Measurements from ENCODE around the gene KRTAP12-2. TPM values are rescaled to one million over a fixed set of nuclear protein-coding genes. Genes with fewer than 3 reads are reported as not detected.
"Not testable (repeated sequence)": the region's sequence is repeated elsewhere in the genome, so short reads cannot be mapped to it uniquely, and the experiment has no call there.

The KRTAP12-2 gene
- total and polyA plus RNA-seq, 5 donors: not detected

DNA sequence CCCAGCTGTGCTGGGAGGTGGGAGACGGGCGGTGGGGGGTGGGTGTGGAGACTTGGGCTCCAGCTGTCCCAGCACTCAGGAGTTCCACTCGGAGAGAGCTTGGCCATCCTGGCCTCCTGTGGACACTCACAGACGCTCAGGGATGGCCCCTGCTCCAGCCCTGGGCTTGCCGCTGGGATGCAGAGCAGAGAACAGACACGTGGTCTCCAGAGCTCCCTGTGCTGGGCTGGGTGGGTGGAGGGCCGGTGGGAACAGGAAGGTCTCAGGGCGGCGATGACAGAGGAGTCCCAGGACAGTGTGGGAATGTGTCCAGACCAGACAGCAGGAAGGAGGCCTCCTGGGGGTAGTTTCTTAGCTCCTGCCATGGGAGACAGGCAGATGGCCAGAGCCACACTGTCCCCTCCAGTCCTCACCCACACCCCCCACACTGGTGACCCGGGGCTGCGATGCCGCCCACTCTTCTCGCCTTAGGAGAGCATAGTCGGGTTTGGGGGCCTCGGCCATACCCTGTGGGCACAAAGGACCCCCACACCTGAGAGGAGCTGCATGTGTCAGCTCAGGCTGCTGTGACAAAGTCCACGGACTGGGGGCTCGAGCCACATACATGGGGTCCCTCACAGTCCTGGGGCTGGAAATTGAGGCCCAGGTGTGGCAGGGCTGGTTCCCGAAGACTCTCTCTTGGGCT lies 37.9 kb downstream of the KRTAP12-2 start:
- Histone ChIP-seq H3K4me1 (ENCODE audit: control insufficient read depth, insufficient read depth, low read length) (no peaks in the 10 kb centered on the region), H3K9me3 (ENCODE audit: control insufficient read depth, low read length) (no peaks in the 10 kb centered on the region), H3K4me3 (ENCODE audit: low read length) (no peak overlapping the region), H3K27ac (ENCODE audit: low read length) (no peak overlapping the region), H3K27me3 (ENCODE audit: control insufficient read depth, insufficient read depth) (no peaks in the 10 kb centered on the region)
- DNase-seq (no peak), ATAC-seq (peak; percentile 39 to 46)
- intact Hi-C loops (cut with DNase I): no loop called here
- 57% methylated on average over 18 of the region's 18 CpGs for WGBS

DNA sequence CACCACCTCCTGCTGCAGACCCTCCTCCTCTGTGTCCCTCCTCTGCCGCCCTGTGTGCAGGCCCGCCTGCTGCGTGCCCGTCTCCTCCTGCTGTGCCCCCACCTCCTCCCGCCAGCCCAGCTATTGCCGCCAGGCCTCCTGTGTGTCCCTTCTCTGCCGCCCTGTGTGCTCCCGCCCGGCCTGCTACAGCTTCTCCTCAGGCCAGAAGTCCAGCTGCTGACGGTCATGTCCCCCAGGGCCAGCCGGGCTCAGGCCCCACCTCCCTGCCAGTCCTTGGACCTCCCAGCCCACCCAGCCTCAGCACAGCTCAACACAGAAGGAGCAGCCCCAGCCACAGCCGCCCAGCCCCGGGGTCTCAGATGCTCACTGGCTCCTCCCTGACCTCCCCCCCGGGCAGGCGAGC lies 38.9 kb downstream of the KRTAP12-2 start:
- 53% methylated on average over 15 of the region's 15 CpGs for WGBS
- ATAC-seq; H3K4me1 ChIP-seq (ENCODE audit: control insufficient read depth, insufficient read depth, low read length); H3K9me3 ChIP-seq (ENCODE audit: control insufficient read depth, low read length); H3K4me3 ChIP-seq (ENCODE audit: low read length); DNase-seq; H3K27ac ChIP-seq (ENCODE audit: low read length); intact Hi-C loops (cut with DNase I); H3K27me3 ChIP-seq (ENCODE audit: control insufficient read depth, insufficient read depth): not testable (repeated sequence)

DNA sequence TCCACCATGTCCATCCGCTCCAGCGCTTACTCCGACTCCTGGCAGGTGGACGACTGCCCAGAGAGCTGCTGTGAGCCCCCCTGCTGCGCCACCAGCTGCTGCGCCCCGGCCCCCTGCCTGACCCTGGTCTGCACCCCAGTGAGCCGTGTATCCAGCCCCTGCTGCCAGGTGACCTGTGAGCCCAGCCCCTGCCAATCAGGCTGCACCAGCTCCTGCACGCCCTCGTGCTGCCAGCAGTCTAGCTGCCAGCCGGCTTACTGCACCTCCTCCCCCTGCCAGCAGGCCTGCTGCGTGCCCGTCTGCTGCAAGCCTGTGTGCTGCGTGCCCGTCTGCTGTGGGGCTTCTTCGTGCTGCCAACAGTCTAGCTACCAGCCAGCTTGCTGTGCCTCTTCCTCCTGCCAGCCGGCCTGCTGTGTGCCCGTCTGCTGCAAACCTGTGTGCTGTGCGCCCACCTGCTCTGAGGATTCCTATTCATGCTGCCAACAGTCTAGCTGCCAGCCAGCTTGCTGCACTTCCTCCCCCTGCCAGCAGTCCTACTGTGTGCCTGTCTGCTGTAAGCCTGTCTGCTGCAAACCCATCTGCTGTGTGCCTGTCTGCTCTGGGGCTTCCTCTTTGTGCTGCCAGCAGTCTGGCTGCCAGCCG lies 39.4 kb downstream of the KRTAP12-2 start:
- intact Hi-C loops (cut with DNase I); DNase-seq; H3K27ac ChIP-seq (ENCODE audit: low read length); H3K27me3 ChIP-seq (ENCODE audit: control insufficient read depth, insufficient read depth); H3K9me3 ChIP-seq (ENCODE audit: control insufficient read depth, low read length); H3K4me1 ChIP-seq (ENCODE audit: control insufficient read depth, insufficient read depth, low read length); ATAC-seq; H3K4me3 ChIP-seq (ENCODE audit: low read length): not testable (repeated sequence)
- WGBS: 76% methylated on average over 20 of the region's 20 CpGs

DNA sequence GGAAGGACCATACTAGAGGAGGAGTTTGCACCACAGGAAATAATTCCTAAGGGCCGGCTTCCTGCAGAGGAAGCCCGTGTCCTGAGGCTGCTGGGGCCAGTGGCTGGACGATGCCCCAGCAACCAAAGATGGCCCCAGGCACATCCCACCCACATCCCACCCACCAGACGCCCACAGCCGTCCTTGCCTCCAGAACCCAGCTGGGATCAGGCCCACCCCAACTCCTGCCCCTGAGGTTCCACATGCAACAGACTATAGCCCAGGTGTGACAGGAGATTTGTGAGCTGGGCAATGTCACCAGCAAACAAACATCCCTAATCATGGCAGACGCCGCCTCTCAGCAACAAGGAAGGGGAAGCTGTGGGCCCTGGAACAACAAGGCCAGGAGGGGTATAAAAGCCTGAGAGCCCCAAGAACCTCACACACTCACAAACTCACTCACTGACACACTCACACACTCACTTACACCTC lies 40.0 kb downstream of the KRTAP12-2 start, which contains the start of gene KRTAP10-9:
Gene KRTAP10-9, plus strand, starts transcription at position 421 of the 471 bp plus-strand sequence. CDS start 79 bp downstream, outside the sequence.
- Histone ChIP-seq H3K9me3 (ENCODE audit: control insufficient read depth, low read length) (no peaks in the 10 kb centered on the region), H3K4me1 (ENCODE audit: control insufficient read depth, insufficient read depth, low read length) (no peaks in the 10 kb centered on the region), H3K27me3 (ENCODE audit: control insufficient read depth, insufficient read depth) (no peaks in the 10 kb centered on the region), H3K4me3 (ENCODE audit: low read length) (no peak within 1 kb of the TSS), H3K27ac (ENCODE audit: low read length) (no peak within 1 kb of the TSS)
- DNase-seq (no peak), ATAC-seq (no peak)
- WGBS: 39% methylated on average over 7 of the region's 7 CpGs
- intact Hi-C loops (cut with DNase I): no loop called here

DNA sequence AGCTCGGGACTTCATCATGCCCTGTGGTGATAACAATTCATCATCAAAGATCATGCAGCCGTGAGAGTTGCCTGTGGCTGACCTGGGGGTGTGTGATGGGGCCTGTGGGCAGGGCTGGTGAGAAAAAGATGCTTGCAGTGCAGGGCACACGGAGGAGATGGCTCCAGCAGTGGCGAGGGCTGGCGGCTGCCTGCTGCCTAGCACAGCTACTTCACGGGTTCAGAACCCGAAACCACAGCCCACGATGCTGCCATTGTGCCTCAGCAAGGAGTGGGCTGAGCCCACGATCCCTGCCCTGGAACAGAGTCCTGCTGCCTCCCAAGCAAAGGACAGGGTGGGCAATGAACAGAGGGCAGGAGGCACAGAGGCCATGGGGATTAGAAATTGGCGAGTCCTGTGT lies 40.5 kb downstream of the KRTAP12-2 start:
- no peak overlapping the region for H3K4me3 ChIP-seq (ENCODE audit: low read length)
- no peaks in the 10 kb centered on the region for H3K27me3 ChIP-seq (ENCODE audit: control insufficient read depth, insufficient read depth)
- no peak overlapping the region for H3K27ac ChIP-seq (ENCODE audit: low read length)
- no peaks in the 10 kb centered on the region for H3K9me3 ChIP-seq (ENCODE audit: control insufficient read depth, low read length)
- intact Hi-C loops (cut with DNase I): no loop called here
- no peaks in the 10 kb centered on the region for H3K4me1 ChIP-seq (ENCODE audit: control insufficient read depth, insufficient read depth, low read length)
- WGBS: 71% methylated on average over 10 of the region's 10 CpGs
- peak in 1 of 2 donors; percentile 39 for ATAC-seq
- no peak for DNase-seq

DNA sequence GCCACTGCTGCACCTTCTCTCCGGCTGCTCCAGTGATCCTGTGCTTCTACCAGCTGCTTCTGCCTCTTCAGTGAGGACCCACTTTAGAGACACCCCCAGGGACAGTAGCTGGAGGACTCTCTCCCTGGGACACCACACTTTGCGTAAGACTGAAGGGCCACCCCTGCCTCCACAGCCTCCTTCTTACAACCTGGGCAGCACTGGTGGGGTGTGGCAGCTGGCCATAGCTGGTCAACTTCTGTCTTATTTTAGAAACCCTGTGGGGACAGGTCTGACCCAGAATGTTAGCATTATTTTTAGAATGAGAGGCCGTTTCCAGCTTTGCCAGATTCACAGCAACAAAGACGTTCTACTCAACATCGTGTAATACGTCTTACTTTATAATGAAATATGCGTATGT lies 41.0 kb downstream of the KRTAP12-2 start:
- Histone ChIP-seq H3K27me3 (ENCODE audit: control insufficient read depth, insufficient read depth) (no peaks in the 10 kb centered on the region), H3K9me3 (ENCODE audit: control insufficient read depth, low read length) (no peaks in the 10 kb centered on the region), H3K4me3 (ENCODE audit: low read length) (no peak overlapping the region), H3K27ac (ENCODE audit: low read length) (no peak overlapping the region), H3K4me1 (ENCODE audit: control insufficient read depth, insufficient read depth, low read length) (no peaks in the 10 kb centered on the region)
- intact Hi-C loops (cut with DNase I): no loop called here
- no peak for DNase-seq
- 76% methylated on average over 7 of the region's 7 CpGs for WGBS
- ATAC-seq: no peak

DNA sequence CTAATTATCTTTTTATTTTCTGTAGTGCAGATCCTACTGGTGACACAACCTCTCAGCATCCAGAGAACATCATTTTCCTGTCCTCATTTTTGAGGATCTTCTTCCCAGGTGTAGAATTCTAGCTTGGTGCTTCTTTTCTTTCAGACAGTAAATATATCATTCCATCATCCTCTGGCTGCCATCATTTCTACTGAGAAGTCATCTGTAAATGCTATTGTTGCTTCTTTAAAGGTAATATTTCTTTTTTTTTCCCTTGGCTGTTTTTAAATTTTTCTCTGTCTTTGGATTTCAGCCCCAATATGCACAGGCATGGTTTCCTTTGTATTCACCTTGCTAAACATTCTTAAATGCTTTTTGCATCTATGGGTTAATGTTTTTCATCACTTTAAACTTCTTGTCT lies 43.2 kb downstream of the KRTAP12-2 start:
- Histone ChIP-seq H3K27ac (ENCODE audit: low read length) (no peak overlapping the region), H3K9me3 (ENCODE audit: control insufficient read depth, low read length) (no peaks in the 10 kb centered on the region), H3K4me3 (ENCODE audit: low read length) (no peak overlapping the region), H3K4me1 (ENCODE audit: control insufficient read depth, insufficient read depth, low read length) (no peaks in the 10 kb centered on the region), H3K27me3 (ENCODE audit: control insufficient read depth, insufficient read depth) (no peaks in the 10 kb centered on the region)
- ATAC-seq: no peak
- intact Hi-C loops (cut with DNase I): no loop called here
- DNase-seq: no peak

DNA sequence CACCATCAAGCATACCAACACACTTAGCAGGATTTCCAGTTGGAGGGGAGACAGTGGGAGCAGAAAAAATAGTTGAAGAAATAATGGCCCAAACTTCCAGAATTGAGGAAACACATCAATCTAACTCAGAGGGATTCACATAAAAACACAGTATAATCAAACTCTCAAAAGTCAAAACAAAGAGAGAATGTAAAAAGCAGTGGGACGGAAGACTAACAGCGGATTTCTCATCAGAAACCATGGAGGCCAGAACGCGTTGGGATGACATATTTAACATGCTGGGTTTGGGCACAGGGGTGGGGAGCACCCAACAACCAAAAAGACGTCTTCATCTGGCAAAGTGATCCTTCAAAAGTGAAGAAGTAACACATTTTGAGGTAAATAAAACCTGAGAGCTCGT lies 46.8 kb downstream of the KRTAP12-2 start:
- ATAC-seq: no peak
- WGBS: 88% methylated on average over 6 of the region's 6 CpGs

DNA sequence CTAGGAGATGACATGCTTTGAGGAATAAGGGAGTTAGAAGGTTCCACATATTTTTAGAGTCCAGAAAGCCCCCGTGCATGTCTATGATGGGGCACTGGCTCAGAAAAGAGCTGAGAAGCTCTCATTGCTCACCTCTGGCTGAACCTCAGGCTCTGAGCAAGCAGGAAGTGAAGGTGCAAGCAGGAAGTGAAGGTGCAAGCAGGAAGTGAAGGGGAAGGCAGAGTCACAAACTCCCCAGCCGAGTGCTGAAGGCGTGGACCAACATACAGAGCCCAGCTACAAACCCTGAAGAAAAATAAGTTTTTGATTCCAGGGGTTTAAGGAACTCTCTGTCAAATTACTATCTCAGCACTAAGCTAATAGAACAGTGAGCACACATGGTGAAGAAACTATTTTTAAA lies 47.8 kb downstream of the KRTAP12-2 start:
- Histone ChIP-seq H3K9me3 (ENCODE audit: control insufficient read depth, low read length) (no peaks in the 10 kb centered on the region), H3K4me1 (ENCODE audit: control insufficient read depth, insufficient read depth, low read length) (no peaks in the 10 kb centered on the region), H3K27me3 (ENCODE audit: control insufficient read depth, insufficient read depth) (no peaks in the 10 kb centered on the region), H3K4me3 (ENCODE audit: low read length) (no peak overlapping the region), H3K27ac (ENCODE audit: low read length) (no peak overlapping the region)
- intact Hi-C loops (cut with DNase I): no loop called here
- DNase-seq: no peak
- WGBS: 64% methylated on average over 3 of the region's 3 CpGs
- no peak for ATAC-seq

More for the DNA sequence above, 46.8 kb downstream of the KRTAP12-2 start:
- Histone ChIP-seq H3K4me3 (ENCODE audit: low read length) (no peak overlapping the region), H3K4me1 (ENCODE audit: control insufficient read depth, insufficient read depth, low read length) (no peaks in the 10 kb centered on the region), H3K27ac (ENCODE audit: low read length) (no peak overlapping the region), H3K27me3 (ENCODE audit: control insufficient read depth, insufficient read depth) (no peaks in the 10 kb centered on the region), H3K9me3 (ENCODE audit: control insufficient read depth, low read length) (no peaks in the 10 kb centered on the region)
- intact Hi-C loops (cut with DNase I): no loop called here
- DNase-seq: no peak

DNA sequence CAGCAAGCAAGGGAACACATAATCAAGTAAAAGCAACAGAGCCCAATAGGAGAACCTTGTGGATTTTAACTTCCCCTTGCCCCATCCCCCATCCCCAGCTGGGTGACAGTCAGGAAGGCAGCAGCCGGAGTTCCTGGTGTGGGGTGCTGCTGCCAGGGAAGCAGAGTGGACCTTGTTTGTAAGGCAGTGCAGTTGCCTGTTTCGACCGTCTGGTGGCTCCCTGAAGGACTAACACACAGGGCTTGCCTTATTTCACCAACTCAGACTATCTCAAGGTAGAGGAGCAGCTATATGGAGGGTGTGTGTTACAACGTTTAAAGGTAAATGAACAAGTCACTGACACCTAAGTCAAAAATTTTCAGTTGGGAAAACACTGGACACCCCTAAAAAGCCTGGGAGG lies 48.2 kb downstream of the KRTAP12-2 start:
- H3K27me3 ChIP-seq (ENCODE audit: control insufficient read depth, insufficient read depth): no peaks in the 10 kb centered on the region
- H3K4me3 ChIP-seq (ENCODE audit: low read length): no peak overlapping the region
- no peak overlapping the region for H3K27ac ChIP-seq (ENCODE audit: low read length)
- peak in 1 of 3 donors; percentile 69 for DNase-seq
- intact Hi-C loops (cut with DNase I): no loop called here
- H3K4me1 ChIP-seq (ENCODE audit: control insufficient read depth, insufficient read depth, low read length): no peaks in the 10 kb centered on the region
- 18% methylated on average over 4 of the region's 4 CpGs for WGBS
- peak in 1 of 2 donors; percentile 49 for ATAC-seq
- no peaks in the 10 kb centered on the region for H3K9me3 ChIP-seq (ENCODE audit: control insufficient read depth, low read length)

DNA sequence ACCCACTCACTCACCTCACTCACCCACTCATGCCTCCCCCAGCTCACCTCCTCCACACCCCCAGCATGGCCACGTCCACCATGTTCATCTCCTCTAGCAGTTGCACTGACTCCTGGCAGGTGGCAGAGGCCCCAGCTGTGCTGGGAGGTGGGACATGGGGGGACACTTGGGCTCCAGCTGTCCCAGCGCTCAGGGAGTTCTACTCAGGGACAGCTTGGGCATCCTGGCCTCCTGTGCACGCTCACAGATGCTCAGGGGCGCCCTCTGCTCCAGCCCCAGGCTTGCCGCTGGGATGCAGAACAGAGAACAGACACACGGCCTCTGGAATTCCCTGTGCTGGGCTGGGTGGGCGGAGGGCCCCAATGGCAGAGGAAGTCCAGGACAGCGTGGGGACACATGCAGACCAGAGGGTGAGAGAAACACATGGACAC lies 49.6 kb downstream of the KRTAP12-2 start:
- 53% methylated on average over 8 of the region's 8 CpGs for WGBS
- Histone ChIP-seq H3K27me3 (ENCODE audit: control insufficient read depth, insufficient read depth) (no peaks in the 10 kb centered on the region), H3K4me1 (ENCODE audit: control insufficient read depth, insufficient read depth, low read length) (no peaks in the 10 kb centered on the region), H3K9me3 (ENCODE audit: control insufficient read depth, low read length) (no peaks in the 10 kb centered on the region), H3K27ac (ENCODE audit: low read length) (no peak overlapping the region), H3K4me3 (ENCODE audit: low read length) (no peak overlapping the region)
- intact Hi-C loops (cut with DNase I): no loop called here
- ATAC-seq (no peak), DNase-seq (peak in 1 of 3 donors; percentile 22)

Measured in right cardiac atrium (tissue), 5 donors.